Natural killer cell (primary cell): Measurements from ENCODE around the gene WASHC2C. TPM values are rescaled to one million over a fixed set of nuclear protein-coding genes. Genes with fewer than 3 reads are reported as not detected.
"Not testable (repeated sequence)": the region's sequence is repeated elsewhere in the genome, so short reads cannot be mapped to it uniquely, and the experiment has no call there.

Source experiments
- ATAC-seq, 3 donors: fragments of 150-1000 bp in 2 of 3; fragments of 200-7000 bp in 1 of 3; cut with Tn5 transposase; 1 replicate in 1 of 3; 2 replicates in 2 of 3; pipeline ENCODE4 v1.10.0; 2021; ENCODE audit warnings: mild to moderate bottlenecking in 2 of 3, moderate library complexity in 2 of 3
- DNase-seq, 2 donors: peaks; one replicate each; pipeline versions ENCODE4 v3.0.0 to v3.0.0-alpha.2; 2013 to 2021; ENCODE audit warnings: mixed read lengths in 1 of 2
- H3K27ac ChIP-seq: one replicate; pipeline ENCODE4 v1.5.1; 2013; ENCODE audit warnings: mild to moderate bottlenecking, low read length
- H3K27me3 ChIP-seq: one replicate; pipeline ENCODE4 v1.6.1; 2013; ENCODE audit warnings: low read length; ENCODE audit not compliant: control insufficient read depth, insufficient read depth
- H3K36me3 ChIP-seq: one replicate; pipeline ENCODE4 v1.6.1; 2013; ENCODE audit warnings: low read length; ENCODE audit not compliant: control insufficient read depth, insufficient read depth
- H3K4me1 ChIP-seq: one replicate; pipeline ENCODE4 v1.6.1; 2013; ENCODE audit warnings: low read length; ENCODE audit not compliant: control insufficient read depth, insufficient read depth
- H3K4me3 ChIP-seq: one replicate; pipeline ENCODE4 v1.5.1; 2013; ENCODE audit warnings: low read length
- H3K9me3 ChIP-seq: one replicate; pipeline ENCODE4 v1.6.1; 2013; ENCODE audit warnings: low read length; ENCODE audit not compliant: control insufficient read depth, insufficient read depth
- H3K27ac Mint-ChIP-seq, 2 donors: one replicate each; pipeline ENCODE4 v1.8.0; 2022; ENCODE audit warnings: mild to moderate bottlenecking in 2 of 2, mixed read lengths in 2 of 2, moderate library complexity in 1 of 2
- H3K27me3 Mint-ChIP-seq, 2 donors: one replicate each; pipeline ENCODE4 v1.8.0; 2022; ENCODE audit warnings: low read depth in 2 of 2, mixed read lengths in 2 of 2
- H3K36me3 Mint-ChIP-seq: one replicate; pipeline ENCODE4 v1.8.0; 2022; ENCODE audit warnings: mixed read lengths
- H3K4me1 Mint-ChIP-seq, 2 donors: one replicate each; pipeline ENCODE4 v1.8.0; 2022; ENCODE audit warnings: mixed read lengths in 2 of 2
- H3K4me3 Mint-ChIP-seq: one replicate; pipeline ENCODE4 v1.8.0; 2022; ENCODE audit warnings: mild to moderate bottlenecking, moderate library complexity, mixed read lengths
- H3K9me3 Mint-ChIP-seq, 2 donors: one replicate each; pipeline ENCODE4 v1.8.0; 2022; ENCODE audit warnings: mixed read lengths in 2 of 2
- WGBS: methylation state at CpG from one replicate; pipeline ENCODE4 v1.1.7; 2013; ENCODE audit warnings: missing lambda C conversion rate; ENCODE audit not compliant: insufficient coverage; 5-methylcytosine and 5-hydroxymethylcytosine counted together
- intact Hi-C: fragments of 100-400 bp; cut with micrococcal nuclease; formaldehyde crosslinking; loops from one replicate; pipeline ENCODE4 v1.14.2; 2022
- total RNA-seq, 4 donors: library from RNA; stranded (reverse); fragments of 120-200 nt in 1 of 4; gene quantifications; one replicate each; pipeline versions ENCODE4 v1.2.3 to v1.2.4, GENCODE V29; 2013 to 2022

WASHC2C gene
- total RNA-seq, 3 donors from 2014 or later (not counting 1 experiment from before 2014, with no cell fraction given), result 57.4 to 63.1 (median 57.8) TPM

- H3K4me1 ChIP-seq, H3K27me3 ChIP-seq, ATAC-seq, DNase-seq, H3K27ac Mint-ChIP-seq, H3K27ac ChIP-seq, H3K9me3 Mint-ChIP-seq, H3K27me3 Mint-ChIP-seq, H3K4me1 Mint-ChIP-seq, intact Hi-C loops, H3K36me3 Mint-ChIP-seq, H3K36me3 ChIP-seq, H3K4me3 Mint-ChIP-seq, H3K9me3 ChIP-seq, H3K4me3 ChIP-seq: not testable (repeated sequence)
- WGBS, result 100% methylated on average over 1 of the region's 4 CpGs
These were observed 41.3 kb downstream of the WASHC2C start for GRCh38 chr10:45768334-45768733.

GRCh38 chr10:45771757-45772461 is 44.8 kb downstream of the WASHC2C start:
- H3K27me3 ChIP-seq, H3K4me3 Mint-ChIP-seq, ATAC-seq, intact Hi-C loops, H3K4me1 Mint-ChIP-seq, H3K4me1 ChIP-seq, H3K36me3 Mint-ChIP-seq, H3K9me3 Mint-ChIP-seq, H3K27ac ChIP-seq, H3K36me3 ChIP-seq, H3K27me3 Mint-ChIP-seq, H3K27ac Mint-ChIP-seq, DNase-seq, H3K4me3 ChIP-seq, H3K9me3 ChIP-seq: not testable (repeated sequence)
- 100% methylated on average over 1 of the region's 7 CpGs for WGBS

DNA sequence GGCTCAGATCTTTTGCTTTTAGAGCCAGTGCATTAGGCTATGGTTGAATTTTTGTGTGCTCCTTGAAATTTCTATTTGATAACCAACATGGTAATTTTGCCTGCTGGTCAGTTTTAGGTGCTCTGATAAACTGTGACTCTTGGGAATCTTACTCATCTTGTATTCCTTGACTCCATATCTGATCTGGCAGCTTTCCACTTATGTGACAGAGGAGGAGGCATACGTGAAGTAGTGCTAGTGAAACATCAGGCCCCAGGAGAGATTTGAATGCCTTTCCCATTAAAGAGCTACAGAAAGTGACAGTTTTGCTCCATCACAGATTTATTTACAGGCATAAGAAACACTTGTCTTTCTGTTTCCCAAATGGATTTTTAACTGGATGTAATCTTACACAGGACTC is 59.2 kb downstream of the WASHC2C start:
- ATAC-seq, H3K4me3 Mint-ChIP-seq, intact Hi-C loops, H3K4me3 ChIP-seq, H3K9me3 ChIP-seq, DNase-seq, H3K4me1 ChIP-seq, H3K4me1 Mint-ChIP-seq, H3K27ac ChIP-seq, H3K27me3 Mint-ChIP-seq, H3K36me3 Mint-ChIP-seq, H3K27ac Mint-ChIP-seq, H3K27me3 ChIP-seq, H3K9me3 Mint-ChIP-seq: not testable (repeated sequence)
- peaks cover 11% of the 10 kb centered on the region for H3K36me3 ChIP-seq
- WGBS, result no CpG with 5 or more reads among the region's 1 CpG

DNA sequence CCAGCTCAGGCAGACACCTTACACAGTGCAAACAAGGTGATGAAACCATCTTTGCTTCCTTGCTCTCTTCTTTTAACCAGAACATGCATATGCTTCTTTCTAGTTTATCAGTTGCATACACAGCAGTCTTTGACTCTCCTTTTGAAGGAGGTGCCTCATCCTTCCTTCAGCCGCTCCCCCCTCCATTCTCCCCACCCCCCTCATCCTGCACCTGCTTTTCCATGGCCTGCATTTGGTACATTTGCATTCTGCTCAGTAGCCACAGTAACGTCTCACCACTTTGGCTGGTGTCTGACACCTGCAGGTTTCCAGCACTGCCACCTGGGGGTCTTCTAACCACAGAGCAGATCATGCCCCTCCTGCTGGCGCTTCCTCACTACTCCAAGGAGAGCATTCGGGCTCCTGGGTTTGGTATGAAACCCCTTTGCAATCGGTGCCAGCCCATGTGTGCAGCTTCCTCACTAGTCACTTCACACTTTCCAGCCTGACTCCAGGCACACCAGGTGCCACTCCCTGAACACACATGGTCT is 60.2 kb downstream of the WASHC2C start:
- H3K9me3 ChIP-seq, H3K4me3 ChIP-seq, intact Hi-C loops, H3K27me3 Mint-ChIP-seq, H3K9me3 Mint-ChIP-seq, H3K36me3 Mint-ChIP-seq, H3K4me1 Mint-ChIP-seq, DNase-seq, H3K4me3 Mint-ChIP-seq, H3K27me3 ChIP-seq, H3K27ac ChIP-seq, H3K4me1 ChIP-seq, ATAC-seq: not testable (repeated sequence)
- peak overlapping the region in 1 of 2 donors; percentile 62 for H3K27ac Mint-ChIP-seq
- peaks cover 11% of the 10 kb centered on the region for H3K36me3 ChIP-seq
- 50% methylated on average over 1 of the region's 5 CpGs for WGBS

DNA sequence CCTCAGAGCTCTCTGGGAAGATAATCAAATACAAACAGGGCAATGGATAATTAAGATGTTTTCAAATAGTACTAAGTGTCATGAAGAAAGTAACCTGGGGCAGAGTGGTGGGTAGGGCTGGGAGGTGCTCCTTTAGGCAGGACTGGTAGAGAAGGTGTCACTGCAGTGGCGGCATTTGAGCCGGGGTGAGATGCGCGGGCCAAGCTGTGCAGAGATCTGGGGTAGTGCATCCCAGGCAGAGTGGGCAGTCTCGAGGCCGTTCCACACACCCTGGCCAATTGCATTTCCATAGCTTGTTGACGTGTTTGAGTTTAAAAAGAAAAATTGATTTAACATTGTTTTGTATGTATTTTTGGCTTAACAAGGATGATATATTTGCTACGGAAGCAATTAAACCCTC is 62.9 kb downstream of the WASHC2C start:
- H3K9me3 Mint-ChIP-seq, H3K36me3 ChIP-seq, intact Hi-C loops, H3K36me3 Mint-ChIP-seq, H3K4me1 Mint-ChIP-seq, H3K4me3 Mint-ChIP-seq, DNase-seq, H3K4me1 ChIP-seq, H3K9me3 ChIP-seq, H3K27me3 Mint-ChIP-seq, H3K27ac ChIP-seq, H3K4me3 ChIP-seq, ATAC-seq, H3K27ac Mint-ChIP-seq, H3K27me3 ChIP-seq: not testable (repeated sequence)
- over 99% methylated on average over 6 of the region's 8 CpGs for WGBS

DNA sequence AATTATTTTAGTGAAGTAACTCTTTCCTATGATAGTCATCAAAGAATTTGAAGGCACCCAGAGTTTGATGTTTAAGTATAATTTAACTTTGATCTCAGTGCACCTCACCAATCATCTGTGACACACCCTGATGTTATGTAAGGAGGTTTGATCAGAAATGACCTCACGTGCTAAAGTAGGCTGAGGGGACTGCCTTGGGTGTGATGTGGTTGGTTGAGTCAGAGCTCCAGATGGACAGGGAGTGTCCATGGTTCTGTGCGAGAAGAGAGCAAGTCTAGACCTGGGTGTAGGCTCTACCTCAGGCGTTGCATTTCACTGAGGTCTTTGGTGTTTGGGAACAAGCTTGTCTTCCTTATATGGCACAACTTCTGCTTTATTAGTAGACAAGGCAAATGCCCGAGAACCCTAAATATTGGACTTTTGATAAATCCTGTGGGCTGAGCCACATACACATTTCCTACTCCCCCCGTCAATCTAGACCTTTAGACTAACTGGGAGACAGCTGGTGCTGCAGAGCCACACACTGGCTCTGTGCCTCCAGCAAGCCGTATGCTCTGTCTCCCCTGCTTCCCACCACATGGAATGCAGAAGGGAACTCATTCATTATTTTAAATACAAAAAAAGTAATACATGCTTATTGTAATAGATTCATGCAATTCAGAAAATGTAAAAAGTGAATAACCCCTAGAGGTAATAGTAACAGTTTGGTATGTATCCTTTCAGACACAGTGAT is 63.8 kb downstream of the WASHC2C start:
- H3K4me1 Mint-ChIP-seq, result not testable (repeated sequence)

DNA sequence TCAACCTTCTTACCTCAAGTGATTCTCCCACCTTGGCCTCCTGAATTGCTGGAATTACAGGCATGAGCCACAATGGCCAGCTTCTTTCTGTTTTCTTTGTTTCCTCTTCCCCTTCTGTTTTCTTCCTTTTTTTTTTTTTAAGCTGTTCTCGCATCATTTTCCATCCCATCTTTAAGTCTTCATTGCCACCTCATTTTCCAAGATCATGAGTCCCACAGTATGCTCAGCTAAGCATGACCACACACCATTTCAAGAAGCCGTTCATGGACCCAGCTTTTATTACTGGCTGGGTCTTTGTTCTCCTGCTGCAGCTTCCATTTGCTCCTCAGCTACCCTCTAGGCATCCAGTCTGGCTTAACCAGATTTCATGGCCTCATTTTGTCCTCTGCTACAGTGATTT is 67.7 kb downstream of the WASHC2C start:
- H3K9me3 Mint-ChIP-seq, H3K36me3 Mint-ChIP-seq, intact Hi-C loops, H3K27ac ChIP-seq, H3K4me3 ChIP-seq, H3K27me3 ChIP-seq, DNase-seq, ATAC-seq, H3K4me1 Mint-ChIP-seq, H3K27me3 Mint-ChIP-seq, H3K9me3 ChIP-seq, H3K36me3 ChIP-seq, H3K4me1 ChIP-seq, H3K27ac Mint-ChIP-seq, H3K4me3 Mint-ChIP-seq: not testable (repeated sequence)
- 97% methylated on average over 2 of the region's 2 CpGs for WGBS

More for the DNA sequence above, 63.8 kb downstream of the WASHC2C start:
- 96% methylated on average over 2 of the region's 6 CpGs for WGBS
- H3K9me3 Mint-ChIP-seq, intact Hi-C loops, H3K27ac ChIP-seq, H3K27me3 Mint-ChIP-seq, DNase-seq, H3K36me3 ChIP-seq, H3K4me3 ChIP-seq, H3K4me1 ChIP-seq, H3K9me3 ChIP-seq, H3K27ac Mint-ChIP-seq, ATAC-seq, H3K36me3 Mint-ChIP-seq, H3K4me3 Mint-ChIP-seq, H3K27me3 ChIP-seq: not testable (repeated sequence)
